GM21737 (cell line): Measurements from ENCODE around the gene CACNA1A.

Experiments used
- ATAC-seq: cut with Tn5 transposase; IDR thresholded peaks from one replicate; pipeline ENCODE4 v1.9.1; 2021; ENCODE audit warnings: mild to moderate bottlenecking, moderate library complexity; ENCODE audit not compliant: unreplicated experiment

CACNA1A gene

GRCh38 chr19:13314761-13315160 is 191.5 kb downstream of the CACNA1A start:
- ATAC-seq, result no peak

GRCh38 chr19:13313875-13314274 is 192.4 kb downstream of the CACNA1A start:
- ATAC-seq, result no peak

GRCh38 chr19:13309864-13310263 is 196.4 kb downstream of the CACNA1A start:
- ATAC-seq, result no peak

GRCh38 chr19:13303381-13304129 is 202.7 kb downstream of the CACNA1A start:
- no peak for ATAC-seq

GRCh38 chr19:13302526-13303270 is 203.6 kb downstream of the CACNA1A start:
- ATAC-seq, result no peak

- no peak for ATAC-seq
These were observed 204.5 kb downstream of the CACNA1A start for GRCh38 chr19:13301627-13302334.

- no peak for ATAC-seq
These were observed 205.8 kb downstream of the CACNA1A start for GRCh38 chr19:13300421-13301030.

- ATAC-seq, result no peak
These were observed 206.4 kb downstream of the CACNA1A start for GRCh38 chr19:13299838-13300237.

GRCh38 chr19:13298565-13299481 is 207.5 kb downstream of the CACNA1A start:
- ATAC-seq, result no peak

- no peak for ATAC-seq
These were observed 209.3 kb downstream of the CACNA1A start for GRCh38 chr19:13297023-13297422.

GRCh38 chr19:13294812-13295567 is 211.3 kb downstream of the CACNA1A start:
- ATAC-seq, result no peak

- no peak for ATAC-seq
These were observed 214.4 kb downstream of the CACNA1A start for GRCh38 chr19:13291913-13292312.

GRCh38 chr19:13290741-13291140 is 215.5 kb downstream of the CACNA1A start:
- ATAC-seq, result no peak

GRCh38 chr19:13289295-13289694 is 217.0 kb downstream of the CACNA1A start:
- no peak for ATAC-seq

GRCh38 chr19:13286195-13286985 is 219.9 kb downstream of the CACNA1A start:
- no peak for ATAC-seq

- no peak for ATAC-seq
These were observed 221.1 kb downstream of the CACNA1A start for GRCh38 chr19:13284929-13285928.

- no peak for ATAC-seq
These were observed 222.4 kb downstream of the CACNA1A start for GRCh38 chr19:13283871-13284270.
